NCI-H2107 treated with DMSO at 0.1 percent for 48 hours (cell line): ENCODE results near the gene IFI44.

Experiments
- DNase-seq: peaks from one replicate; lab custom pipeline; 2025; ENCODE audit not compliant: unreplicated experiment; lab: John Stamatoyannopoulos, UW

The IFI44 gene

GRCh38 chr1:78649628-78650027 is at the start of gene IFI44:
TSS of gene IFI44 (plus strand) at chr1:78649831. CDS start at chr1:78650196, 365 bp downstream.
- DNase-seq: peak; percentile 10

DNA sequence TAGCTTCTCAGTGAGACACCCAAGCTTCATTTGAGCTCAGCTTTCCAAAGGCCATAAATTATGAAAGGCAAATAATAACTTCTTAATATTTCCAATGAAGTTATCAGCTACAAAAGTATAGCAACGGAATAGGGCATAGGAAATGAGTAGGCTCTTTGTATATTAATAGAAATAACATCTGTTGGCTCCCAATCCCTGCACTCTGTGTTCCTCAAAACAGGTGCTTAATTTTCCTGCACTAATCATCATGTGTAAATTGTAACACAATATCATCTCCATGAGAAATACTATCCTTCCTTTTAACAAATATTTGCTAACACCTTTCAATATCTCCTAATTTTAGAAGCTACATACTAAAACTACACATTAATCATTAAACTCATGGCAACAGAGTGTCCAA is 48.6 kb upstream of the IFI44 start:
- no peak for DNase-seq

GRCh38 chr1:78603206-78603605 is 46.4 kb upstream of the IFI44 start:
- DNase-seq: no peak

DNA sequence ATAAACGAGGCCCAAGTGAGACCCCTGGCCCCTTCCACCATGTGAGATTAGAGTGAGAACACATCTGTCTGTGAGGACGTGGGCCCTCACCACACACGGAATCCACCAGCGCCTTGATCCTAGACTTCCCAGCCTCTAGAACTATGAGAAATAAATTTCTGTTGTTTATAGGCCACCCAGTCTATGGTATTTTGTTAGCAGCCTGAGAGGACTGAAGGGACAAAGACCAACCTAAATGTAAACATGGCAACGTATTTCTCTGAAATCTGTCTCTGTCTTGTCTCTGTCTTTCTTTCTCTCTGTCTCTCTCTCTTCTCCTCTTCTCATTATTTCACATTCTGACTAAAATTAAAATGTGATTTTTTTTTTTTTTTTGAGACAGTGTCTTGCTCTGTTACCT is 45.0 kb upstream of the IFI44 start:
- DNase-seq: no peak

- no peak for DNase-seq
Measured at GRCh38 chr1:78606274-78606673, 43.4 kb upstream of the IFI44 start.

DNA sequence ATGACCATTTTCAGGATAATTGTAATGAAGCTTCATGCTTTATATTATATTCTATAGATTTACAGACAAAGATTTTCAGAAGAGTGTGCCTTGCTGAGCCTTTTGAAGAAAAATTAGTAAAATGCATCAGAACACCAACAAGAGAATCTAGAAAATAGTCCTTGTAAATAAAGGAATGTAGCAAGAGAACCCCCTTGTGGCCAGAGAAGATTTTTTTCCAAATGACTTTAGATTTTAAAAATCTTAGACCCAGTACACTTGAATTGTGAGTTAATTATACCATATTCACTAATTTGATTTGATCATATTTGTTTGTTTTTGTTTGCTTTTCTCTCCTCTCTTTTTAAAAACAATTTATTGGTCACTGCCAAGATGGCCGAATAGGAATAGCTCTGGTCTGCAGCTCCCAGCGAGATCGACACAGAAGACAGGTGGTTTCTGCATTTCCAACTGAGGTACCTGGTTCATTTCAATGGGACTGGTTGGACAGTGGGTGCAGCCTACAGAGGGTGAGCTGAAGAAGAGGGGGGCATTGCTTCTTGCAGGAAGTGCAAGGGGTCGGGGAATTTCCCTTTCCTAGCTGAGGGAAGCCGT is 42.2 kb upstream of the IFI44 start:
- DNase-seq: peak; percentile 12

DNA sequence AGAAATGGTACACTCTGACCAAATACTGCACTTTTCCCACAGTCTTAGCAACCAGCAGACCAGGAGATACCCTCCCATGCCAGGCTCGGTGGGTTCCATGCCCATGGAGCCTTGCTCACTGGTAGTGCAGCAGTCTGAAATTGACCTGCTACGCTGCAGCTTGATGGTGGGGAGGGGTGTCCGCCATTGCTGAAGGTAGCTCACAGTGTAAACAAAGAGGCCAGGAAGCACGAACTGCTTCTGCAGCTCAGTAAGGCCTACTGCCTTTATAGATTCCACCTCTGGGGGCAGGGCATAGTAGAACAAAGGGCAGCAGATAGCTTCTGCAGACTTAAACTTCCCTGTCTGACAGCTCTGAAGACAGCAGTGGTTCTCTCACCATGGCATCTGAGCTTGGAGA is 41.7 kb upstream of the IFI44 start:
- DNase-seq: no peak

- DNase-seq: peak; percentile 78
Measured at GRCh38 chr1:78617615-78618026, 32.0 kb upstream of the IFI44 start.

GRCh38 chr1:78619032-78619431 is 30.6 kb upstream of the IFI44 start:
- no peak for DNase-seq

- no peak for DNase-seq
Measured at GRCh38 chr1:78619446-78619802, 30.2 kb upstream of the IFI44 start.

DNA sequence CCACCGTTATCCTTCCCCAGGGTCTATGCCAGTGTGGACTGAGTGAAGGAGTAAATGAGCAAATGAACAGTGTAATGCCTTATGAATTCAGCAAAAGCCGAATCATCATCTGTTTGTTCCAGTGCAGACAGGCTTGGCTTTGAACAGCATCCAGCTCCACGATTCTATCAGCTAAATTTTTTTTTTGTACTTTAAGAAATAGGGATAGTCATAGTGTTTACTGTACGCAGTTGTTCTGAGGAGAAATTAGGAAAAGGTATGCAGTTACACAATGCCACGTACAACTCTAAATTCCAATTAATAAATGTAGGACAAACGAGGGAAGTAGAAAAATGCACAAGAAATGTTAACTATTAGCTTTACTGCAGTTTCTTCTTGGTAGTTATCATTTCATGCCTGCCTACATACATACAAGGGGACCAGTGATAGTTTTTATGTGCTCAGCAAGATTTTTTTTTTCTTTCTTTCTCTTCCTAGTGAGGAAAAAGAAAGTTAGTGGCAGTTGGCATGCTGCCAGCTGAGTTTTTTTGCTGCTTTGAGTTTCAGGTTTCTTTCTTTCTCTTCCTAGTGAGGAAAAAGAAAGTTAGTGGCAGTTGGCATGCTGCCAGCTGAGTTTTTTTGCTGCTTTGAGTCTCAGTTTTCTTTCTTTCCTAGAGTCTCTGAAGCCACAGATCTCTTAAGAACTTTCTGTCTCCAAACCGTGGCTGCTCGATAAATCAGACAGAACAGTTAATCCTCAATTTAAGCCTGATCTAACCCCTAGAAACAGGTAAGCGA is 29.6 kb upstream of the IFI44 start, which contains the start of gene IFI44L:
TSS of gene IFI44L (plus strand) at position 646 of the 777 bp plus-strand sequence. CDS start 7,468 bp downstream, outside the sequence.
- no peak for DNase-seq

- no peak for DNase-seq
Measured at GRCh38 chr1:78620666-78621065, 29.0 kb upstream of the IFI44 start.

DNA sequence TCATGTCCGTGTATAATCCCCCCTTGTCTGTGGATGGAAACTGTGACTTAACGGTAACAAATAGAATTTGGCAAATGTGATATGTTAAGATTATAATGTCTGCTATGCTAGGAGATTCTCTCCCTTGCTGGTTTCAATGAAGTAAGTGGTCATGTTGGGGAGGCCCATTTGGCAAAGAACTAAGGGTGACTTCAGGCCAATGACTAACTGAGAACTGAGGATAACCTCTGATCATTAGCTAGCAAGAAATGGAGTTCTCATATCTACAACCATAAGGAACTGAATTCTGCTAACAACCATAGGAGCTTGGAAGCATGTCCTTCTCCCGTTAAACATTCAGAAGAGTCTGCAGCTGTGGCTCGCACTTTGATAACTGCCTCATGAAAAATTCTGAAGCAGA is 27.1 kb upstream of the IFI44 start:
- no peak for DNase-seq

- no peak for DNase-seq
Measured at GRCh38 chr1:78624035-78624434, 25.6 kb upstream of the IFI44 start.

GRCh38 chr1:78627321-78627720 is 22.3 kb upstream of the IFI44 start:
- no peak for DNase-seq

DNA sequence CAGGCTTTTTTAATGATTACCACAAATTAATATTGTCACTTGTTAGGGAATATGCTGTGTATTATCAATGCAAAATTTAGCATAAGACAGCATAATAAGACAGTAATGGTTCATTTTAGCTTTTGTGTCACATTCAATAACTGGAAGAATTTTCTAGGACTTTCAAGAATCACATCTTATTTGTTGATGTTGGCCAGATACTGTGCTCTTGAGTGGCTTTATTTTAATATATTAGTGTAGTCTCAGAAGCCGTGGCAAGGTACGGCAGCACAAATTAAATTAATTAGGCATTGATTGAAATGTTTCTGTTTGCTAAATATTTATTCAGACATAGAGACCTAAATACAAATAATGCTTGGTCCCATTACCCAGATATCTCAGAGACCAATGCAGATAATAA is 19.0 kb upstream of the IFI44 start:
- no peak for DNase-seq

GRCh38 chr1:78633209-78633608 is 16.4 kb upstream of the IFI44 start:
- no peak for DNase-seq

DNA sequence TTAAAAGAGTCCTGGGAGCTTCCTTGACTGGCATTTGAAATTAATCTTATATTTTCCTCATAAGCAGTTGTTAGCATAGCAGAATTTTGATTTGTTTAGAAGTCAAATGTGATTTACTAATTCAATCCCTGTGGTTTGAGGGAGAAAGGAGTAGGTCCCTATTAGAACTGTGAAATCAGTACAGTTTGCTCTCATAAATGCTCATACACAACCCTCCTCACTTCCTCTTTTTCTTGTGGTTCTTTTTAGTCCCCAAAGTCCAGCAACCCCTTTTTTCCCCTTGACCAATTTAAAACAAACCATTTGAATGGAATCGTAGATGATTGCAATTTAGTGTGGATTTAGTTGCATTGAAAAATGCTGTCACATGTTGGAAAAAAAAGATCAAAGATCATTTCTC is 9.2 kb upstream of the IFI44 start:
- no peak for DNase-seq

GRCh38 chr1:78641558-78641957 is 8.1 kb upstream of the IFI44 start:
- DNase-seq: no peak

DNA sequence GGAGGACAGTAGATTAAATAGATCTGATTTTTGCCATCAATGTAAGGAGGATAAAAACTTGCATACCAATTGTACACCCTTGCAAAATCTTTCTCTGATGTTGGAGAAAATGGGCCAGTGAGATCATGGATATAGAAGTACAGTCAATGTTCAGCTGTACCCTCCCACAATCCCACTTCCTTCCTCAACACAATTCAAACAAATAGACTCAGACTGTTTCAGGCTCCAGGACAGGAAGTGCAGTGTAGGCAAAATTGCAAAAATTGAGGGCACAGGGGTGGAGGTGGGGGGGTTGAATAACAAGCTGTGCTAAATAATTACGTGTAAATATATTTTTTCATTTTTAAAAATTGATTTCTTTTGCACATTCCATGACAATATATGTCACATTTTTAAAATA is 3.9 kb upstream of the IFI44 start:
- no peak for DNase-seq

GRCh38 chr1:78647238-78647637 is 2.4 kb upstream of the IFI44 start:
- DNase-seq: no peak

- no peak for DNase-seq
Measured at GRCh38 chr1:78650114-78650660, 556 bp downstream of the IFI44 start.
